K562 (cell line): ENCODE measurements around the gene SLC30A7. TPM values are rescaled to one million over a fixed set of nuclear protein-coding genes. Genes with fewer than 3 reads are reported as not detected.

Source experiments
- ATAC-seq: fragments of 200-7000 bp; cut with Tn5 transposase; 3 replicates; pipeline ENCODE4 v1.9.1; 2020; ENCODE audit warnings: moderate library complexity
- BruUV-seq: library from RNA; stranded (reverse); fragments of 400-500 nt; replicated peaks from 2 replicates; lab custom pipeline; 2021; lab: Mats Ljungman, UMichigan
- CTCF ChIA-PET: fragments of 300-600 bp; formaldehyde crosslinking; extraction: SDS; loops from one replicate; lab custom pipeline; 2021; ENCODE audit warnings: low intra/inter-chr PET ratio; lab: Yijun Ruan, JAX
- POLR2A ChIA-PET: fragments of 300-600, 350-650 bp; sonication (Branson Sonifier 250); formaldehyde crosslinking; extraction: SDS; loops from one replicate; lab custom pipeline; 2021; ENCODE audit warnings: antibody characterized with exemption, inconsistent platforms; lab: Yijun Ruan, JAX
- DNase-seq, 4 experiments: peaks; one replicate each; pipeline versions ENCODE4 v3.0.0 to v3.0.0-alpha.2; 2011 to 2018; ENCODE audit warnings: low spot score in 3 of 4, mixed read lengths in 3 of 4; ENCODE audit errors: extremely low read depth in 1 of 4
- FAIRE-seq: peaks from 2 replicates; lab custom pipeline; 2011; peaks lifted over from hg19 to GRCh38; lab: Jason Lieb, UNC
- H2AFZ ChIP-seq: 2 replicates; pipeline ENCODE4 v1.6.0; 2011; ENCODE audit warnings: low read depth, low read length, control low read depth, inconsistent platforms
- H3K27ac ChIP-seq: fragments of 200-600 bp; 3 replicates; pipeline ENCODE4 v1.8.0; 2011; ENCODE audit warnings: low read depth, mild to moderate bottlenecking, control low read depth, inconsistent platforms, low read length, moderate library complexity, mixed read lengths; ENCODE audit errors: extremely low read depth
- H3K27me3 ChIP-seq, 2 experiments: fragments of 300-600 bp in 1 of 2; 2 replicates in 1 of 2; 3 replicates in 1 of 2; pipeline versions ENCODE4 v1.6.0 to v1.8.0; 2011; ENCODE audit warnings: inconsistent platforms in 2 of 2, low read length in 2 of 2, mild to moderate bottlenecking in 1 of 2, mixed read lengths in 1 of 2, moderate library complexity in 1 of 2; ENCODE audit not compliant: control insufficient read depth in 2 of 2, insufficient read depth in 2 of 2
- H3K36me3 ChIP-seq: fragments of 300-600 bp; 3 replicates; pipeline ENCODE4 v1.8.0; 2011; ENCODE audit warnings: mild to moderate bottlenecking, low read length, inconsistent platforms; ENCODE audit not compliant: control insufficient read depth, insufficient read depth
- H3K4me1 ChIP-seq, 2 experiments: fragments of 200-600 bp in 1 of 2; replicated peaks in 1 of 2; 2 replicates in 1 of 2; 3 replicates in 1 of 2; pipeline versions ENCODE4 v1.5.1 to v1.8.0; 2011; ENCODE audit warnings: inconsistent platforms in 2 of 2, low read length in 2 of 2, mild to moderate bottlenecking in 1 of 2, mixed read lengths in 1 of 2, moderate library complexity in 1 of 2; ENCODE audit not compliant: control insufficient read depth in 2 of 2, insufficient read depth in 2 of 2
- H3K4me2 ChIP-seq: 2 replicates; pipeline ENCODE4 v1.6.1; 2011; ENCODE audit warnings: low read length, control low read depth, inconsistent platforms, mixed read lengths; ENCODE audit not compliant: insufficient read depth
- H3K4me3 ChIP-seq: fragments of 200-600 bp; sonication (generic), shearing (Covaris generic); 2 replicates; pipeline ENCODE4 v1.5.1; 2016; ENCODE audit warnings: control low read depth, inconsistent platforms
- H3K79me2 ChIP-seq: fragments of 200-600 bp; 3 replicates; pipeline ENCODE4 v1.8.0; 2011; ENCODE audit warnings: low read length, inconsistent platforms; ENCODE audit not compliant: control insufficient read depth, insufficient read depth
- H3K9ac ChIP-seq, 2 experiments: 2 replicates each; pipeline versions ENCODE4 v1.6.0 to v1.6.1; 2011; ENCODE audit warnings: low read depth in 2 of 2, low read length in 2 of 2, control low read depth in 1 of 2, inconsistent platforms in 1 of 2, mild to moderate bottlenecking in 1 of 2, mixed read lengths in 1 of 2; ENCODE audit not compliant: insufficient read depth in 1 of 2
- H3K9me1 ChIP-seq: one replicate; pipeline ENCODE4 v1.6.0; 2011; ENCODE audit warnings: inconsistent platforms, mild to moderate bottlenecking, low read length, moderate library complexity; ENCODE audit not compliant: control insufficient read depth, insufficient read depth
- H3K9me3 ChIP-seq: replicated peaks from 2 replicates; pipeline ENCODE4 v1.5.1; 2011; ENCODE audit warnings: low read depth, low read length, inconsistent platforms; ENCODE audit not compliant: control insufficient read depth, insufficient read depth
- H4K20me1 ChIP-seq: replicated peaks from 2 replicates; pipeline ENCODE4 v1.6.1; 2011; ENCODE audit warnings: low read length, inconsistent platforms, mixed read lengths; ENCODE audit not compliant: control insufficient read depth, insufficient read depth
- ADNP ChIP-seq: fragments of 200-800 bp; sonication (Bioruptor generic); IDR thresholded peaks from 2 replicates; pipeline ENCODE4 v1.6.1; 2016; ENCODE audit warnings: missing genetic modification characterization, missing compliant biosample characterization
- ATF4 ChIP-seq: fragments of 450-650 bp; formaldehyde crosslinking; IDR thresholded peaks from 2 replicates; pipeline ENCODE4 v1.4.0; 2022; ENCODE audit warnings: mild to moderate bottlenecking, moderate library complexity
- CREB3 ChIP-seq: fragments of 450-650 bp; conservative IDR thresholded peaks from 2 replicates; pipeline ENCODE4 v1.6.1; 2016; ENCODE audit warnings: missing genetic modification characterization, low read depth, mild to moderate bottlenecking, missing compliant biosample characterization, moderate library complexity
- ELF2 ChIP-seq: fragments of 250-450 bp; sonication (Bioruptor Pico); IDR thresholded peaks from 2 replicates; pipeline ENCODE4 v1.5.0; 2021; ENCODE audit warnings: mild to moderate bottlenecking
- GABPB1 ChIP-seq: sonication (generic); formaldehyde crosslinking; IDR thresholded peaks from 2 replicates; pipeline ENCODE4 v1.8.0; 2022; ENCODE audit warnings: mild to moderate bottlenecking, missing genetic modification reagents
- GABPB2 ChIP-seq: fragments of 250-450 bp; sonication (Bioruptor Pico); conservative IDR thresholded peaks from 2 replicates; pipeline ENCODE4 v1.5.1; 2021; ENCODE audit warnings: mild to moderate bottlenecking
- HDGF ChIP-seq: fragments of 450-650 bp; IDR thresholded peaks from 2 replicates; pipeline ENCODE4 v1.6.1; 2016
- HEY1 ChIP-seq: fragments of 250-450 bp; sonication (Bioruptor Pico); IDR thresholded peaks from 2 replicates; pipeline ENCODE4 v1.5.0; 2020; ENCODE audit warnings: mild to moderate bottlenecking, moderate library complexity, borderline replicate concordance
- HIVEP1 ChIP-seq: fragments of 250-450 bp; sonication (Bioruptor Pico); IDR thresholded peaks from 2 replicates; pipeline ENCODE4 v1.4.0; 2020; ENCODE audit warnings: mild to moderate bottlenecking
- ILF3 ChIP-seq: fragments of 450-650 bp; IDR thresholded peaks from 2 replicates; pipeline ENCODE4 v1.6.1; 2018; ENCODE audit warnings: antibody characterized with exemption, mild to moderate bottlenecking, moderate library complexity, borderline replicate concordance
- PRMT5 ChIP-seq: sonication (generic); formaldehyde crosslinking; IDR thresholded peaks from 2 replicates; pipeline ENCODE4 v1.5.0; 2020; ENCODE audit warnings: missing genetic modification reagents
- RBM39 ChIP-seq: fragments of 200-400 bp; formaldehyde crosslinking; optimal IDR thresholded peaks from 2 replicates; pipeline ENCODE3; 2018; ENCODE audit warnings: low read depth, low read length
- YY1 ChIP-seq, 3 experiments: IDR thresholded peaks; 2 replicates each; pipeline ENCODE4 v1.6.1; 2011; ENCODE audit warnings: low read length in 2 of 3, mild to moderate bottlenecking in 2 of 3, moderate library complexity in 2 of 3, borderline replicate concordance in 1 of 3, control low read depth in 1 of 3, low read depth in 1 of 3; ENCODE audit not compliant: insufficient read depth in 3 of 3, insufficient replicate concordance in 2 of 3, control insufficient read depth in 1 of 3, insufficient read length in 1 of 3; ENCODE audit errors: extremely low read depth in 1 of 3
- ZNF696 ChIP-seq: fragments of 250-450 bp; sonication (Bioruptor Pico); conservative IDR thresholded peaks from 2 replicates; pipeline ENCODE4 v1.4.0; 2020; ENCODE audit warnings: mild to moderate bottlenecking, moderate library complexity
- WGBS: fragments of 100-300 bp; shearing (Covaris generic); methylation state at CpG from one replicate; pipeline ENCODE4 v1.1.6; 2016; ENCODE audit warnings: low coverage, mixed read lengths; ENCODE audit not compliant: insufficient coverage; ENCODE audit errors: missing lambda C conversion rate; 5-methylcytosine and 5-hydroxymethylcytosine counted together
- in situ Hi-C: fragments of 300-500 bp; cut with MboI; formaldehyde crosslinking; loops from 4 replicates; pipeline ENCODE4 v1.15.0; 2018; ENCODE audit warnings: inconsistent platforms, mixed read lengths
- intact Hi-C: fragments of 100-400 bp; cut with micrococcal nuclease; formaldehyde crosslinking; loops from 2 replicates; pipeline ENCODE4 v1.14.2; 2022
- polyA plus RNA-seq, 8 experiments: library from polyadenylated mRNA; depleted of rRNA in 4 of 8; stranded (reverse) in 5 of 8; unstranded in 3 of 8; fragments of >200 nt; fragmentation: Nextera tagmentation in 2 of 8; fragmentation: Illumina TruSeq in 1 of 8; extraction: Ambion mirVana in 2 of 8; extraction: Trizol in 1 of 8; gene quantifications; 2 replicates each; pipeline versions ENCODE4 v1.2.1 to v1.2.3, GENCODE V29; 2011 to 2014; ENCODE audit warnings: inconsistent platforms in 1 of 8, missing spikeins in 1 of 8
- total RNA-seq, 7 experiments: library from RNA; depleted of rRNA in 6 of 7; stranded (reverse); fragments of >200 nt in 6 of 7; fragmentation: Illumina TruSeq in 2 of 7; extraction: Trizol in 2 of 7; gene quantifications; 2 replicates each; pipeline versions ENCODE4 v1.2.1 to v1.2.3, GENCODE V29; 2011 to 2021; ENCODE audit warnings: low replicate concordance in 1 of 7

Gene SLC30A7
- total and polyA plus RNA-seq, 9 of the 15 experiments (the other 6 are each of a cell fraction or from before 2014, with no cell fraction given): 3.5 to 17.1 (median 7.2) TPM

GRCh38 chr1:100869996-100870395, 25.9 kb upstream of the SLC30A7 start:
- no peak for ATAC-seq
- 17% methylated on average over 2 of the region's 2 CpGs for WGBS
- no TSS peak for BruUV-seq

More at GRCh38 chr1:100869996-100870395, 25.9 kb upstream of the SLC30A7 start:
- no peak overlapping the region for H3K27ac ChIP-seq
- no peaks in the 10 kb centered on the region for H3K9me3 ChIP-seq
- no peak overlapping the region for H3K4me2 ChIP-seq
- intact Hi-C loops: loop anchor here (5.0 kb wide), 1 partner anchor 328 kb away; no protein-coding TSS in a partner anchor
- H2AFZ ChIP-seq: no peak overlapping the region
- H4K20me1 ChIP-seq: no peaks in the 10 kb centered on the region
- no peaks in the 10 kb centered on the region for H3K9me1 ChIP-seq
- no peaks in the 10 kb centered on the region for H3K27me3 ChIP-seq
- POLR2A ChIA-PET: interaction anchor here (1.0 kb wide), 1 partner anchor 143 kb away, joined by 4 read pairs; no protein-coding TSS in a partner anchor
- no peaks in the 10 kb centered on the region for H3K79me2 ChIP-seq
- no peak for TF ChIP-seq YY1 (IDR thresholded peaks at IDR 0.05; ENCODE audit: borderline replicate concordance in 1 of 3, control insufficient read depth in 1 of 3, extremely low read depth in 1 of 3, insufficient read depth in 3 of 3, insufficient read length in 1 of 3, insufficient replicate concordance in 2 of 3, low read depth in 1 of 3, low read length in 2 of 3)
- no peak for TF ChIP-seq HIVEP1 (CRISPR knock-in tag)
- no peak for TF ChIP-seq ATF4 (CRISPR knock-in tag)
- no peak for TF ChIP-seq HEY1 (CRISPR knock-in tag)
- no peak for TF ChIP-seq CREB3
- TF ChIP-seq ELF2: no peak
- no peak for TF ChIP-seq PRMT5
- no peak for TF ChIP-seq ZNF696 (CRISPR knock-in tag)
- TF ChIP-seq HDGF: no peak
- no peak for TF ChIP-seq ILF3
- no peak for TF ChIP-seq GABPB1 (CRISPR knock-in tag)
- TF ChIP-seq GABPB2 (CRISPR knock-in tag): no peak
- TF ChIP-seq RBM39: no peak
- no peak for TF ChIP-seq ADNP (tag)
- no peaks in the 10 kb centered on the region for H3K4me1 ChIP-seq
- in situ Hi-C loops: loop anchor here (10.0 to 25.0 kb wide), 3 partner anchors 115 to 1065 kb away; no protein-coding TSS in a partner anchor
- peaks cover 4% of the 10 kb centered on the region; the same call in 1 of the 3 replicates for H3K36me3 ChIP-seq
- CTCF ChIA-PET: no interaction called here
- FAIRE-seq (no peak), DNase-seq (no peak)
- H3K9ac ChIP-seq: no peak overlapping the region
- H3K4me3 ChIP-seq: no peak overlapping the region
